ENCODE measurements around the gene FBXW8.

- no peak for TF ChIP-seq CTCF (conservative IDR thresholded peaks at IDR 0.05; ENCODE audit: low read depth, low read length)
- TF ChIP-seq EZH2phosphoT487 (IDR thresholded peaks at IDR 0.05; ENCODE audit: borderline replicate concordance, low read length) = no peak
Measured at GRCh38 chr12:117045160-117046010, 134.6 kb downstream of the FBXW8 start.
